Measurements from ENCODE around the gene P2RY2.

The P2RY2 gene

GRCh38 chr11:73218106-73218829 is at the start of gene P2RY2:
P2RY2 (plus strand) TSS chr11:73218281; CDS start chr11:73234160, 15,879 bp downstream.
- H3K27me3 ChIP-seq (ENCODE audit: low read depth, low read length) = no peaks in the 10 kb centered on the region
- H3K4me1 ChIP-seq (ENCODE audit: control insufficient read depth in 1 of 2, insufficient read depth in 2 of 2, low read length in 2 of 2) = peaks cover 0 to 12% of the 10 kb centered on the region in 2 donors
- H3K27ac ChIP-seq (ENCODE audit: low read length) = no peak within 1 kb of the TSS
- no peaks in the 10 kb centered on the region for H3K36me3 ChIP-seq (ENCODE audit: control insufficient read depth in 1 of 2, insufficient read depth in 2 of 2, low read length in 2 of 2)
- H3K4me3 ChIP-seq (ENCODE audit: low read depth in 1 of 2, low read length in 2 of 2) = peak within 1 kb of the TSS; percentile 37 to 62
- H3K9me3 ChIP-seq (ENCODE audit: control insufficient read depth in 1 of 2, low read length in 2 of 2) = no peaks in the 10 kb centered on the region

GRCh38 chr11:73168925-73169579 is 49.0 kb upstream of the P2RY2 start:
- H3K4me1 ChIP-seq (ENCODE audit: control insufficient read depth in 1 of 2, insufficient read depth in 2 of 2, low read length in 2 of 2) = no peaks in the 10 kb centered on the region

GRCh38 chr11:73170140-73170539 is 47.9 kb upstream of the P2RY2 start:
- no peak overlapping the region for H3K27ac ChIP-seq (ENCODE audit: low read length)
- H3K4me3 ChIP-seq (ENCODE audit: low read depth in 1 of 2, low read length in 2 of 2) = no peak overlapping the region
- no peaks in the 10 kb centered on the region for H3K27me3 ChIP-seq (ENCODE audit: low read depth, low read length)
- no peaks in the 10 kb centered on the region for H3K4me1 ChIP-seq (ENCODE audit: control insufficient read depth in 1 of 2, insufficient read depth in 2 of 2, low read length in 2 of 2)
- no peaks in the 10 kb centered on the region for H3K9me3 ChIP-seq (ENCODE audit: control insufficient read depth in 1 of 2, low read length in 2 of 2)
- no peaks in the 10 kb centered on the region for H3K36me3 ChIP-seq (ENCODE audit: control insufficient read depth in 1 of 2, insufficient read depth in 2 of 2, low read length in 2 of 2)

More at GRCh38 chr11:73168925-73169579, 49.0 kb upstream of the P2RY2 start:
- Histone ChIP-seq H3K9me3 (ENCODE audit: control insufficient read depth in 1 of 2, low read length in 2 of 2) (no peaks in the 10 kb centered on the region), H3K4me3 (ENCODE audit: low read depth in 1 of 2, low read length in 2 of 2) (no peak overlapping the region), H3K36me3 (ENCODE audit: control insufficient read depth in 1 of 2, insufficient read depth in 2 of 2, low read length in 2 of 2) (no peaks in the 10 kb centered on the region), H3K27me3 (ENCODE audit: low read depth, low read length) (no peaks in the 10 kb centered on the region), H3K27ac (ENCODE audit: low read length) (no peak overlapping the region)

- Histone ChIP-seq H3K27ac (ENCODE audit: low read length) (no peak overlapping the region), H3K4me1 (ENCODE audit: control insufficient read depth in 1 of 2, insufficient read depth in 2 of 2, low read length in 2 of 2) (peaks cover 0 to 12% of the 10 kb centered on the region in 2 donors), H3K36me3 (ENCODE audit: control insufficient read depth in 1 of 2, insufficient read depth in 2 of 2, low read length in 2 of 2) (no peaks in the 10 kb centered on the region), H3K9me3 (ENCODE audit: control insufficient read depth in 1 of 2, low read length in 2 of 2) (no peaks in the 10 kb centered on the region), H3K4me3 (ENCODE audit: low read depth in 1 of 2, low read length in 2 of 2) (no peak overlapping the region), H3K27me3 (ENCODE audit: low read depth, low read length) (no peaks in the 10 kb centered on the region)
These were observed 46.5 kb upstream of the P2RY2 start for GRCh38 chr11:73171436-73172161.

GRCh38 chr11:73172992-73173656 is 45.0 kb upstream of the P2RY2 start:
- H3K27ac ChIP-seq (ENCODE audit: low read length) = no peak overlapping the region
- H3K4me1 ChIP-seq (ENCODE audit: control insufficient read depth in 1 of 2, insufficient read depth in 2 of 2, low read length in 2 of 2) = peaks cover 6 to 25% of the 10 kb centered on the region in 2 donors
- H3K36me3 ChIP-seq (ENCODE audit: control insufficient read depth in 1 of 2, insufficient read depth in 2 of 2, low read length in 2 of 2) = no peaks in the 10 kb centered on the region
- H3K9me3 ChIP-seq (ENCODE audit: control insufficient read depth in 1 of 2, low read length in 2 of 2) = no peaks in the 10 kb centered on the region
- H3K27me3 ChIP-seq (ENCODE audit: low read depth, low read length) = no peaks in the 10 kb centered on the region
- no peak overlapping the region for H3K4me3 ChIP-seq (ENCODE audit: low read depth in 1 of 2, low read length in 2 of 2)

- Histone ChIP-seq H3K27ac (ENCODE audit: low read length) (no peak overlapping the region), H3K4me3 (ENCODE audit: low read depth in 1 of 2, low read length in 2 of 2) (no peak overlapping the region), H3K4me1 (ENCODE audit: control insufficient read depth in 1 of 2, insufficient read depth in 2 of 2, low read length in 2 of 2) (peaks cover 6 to 25% of the 10 kb centered on the region in 2 donors), H3K36me3 (ENCODE audit: control insufficient read depth in 1 of 2, insufficient read depth in 2 of 2, low read length in 2 of 2) (no peaks in the 10 kb centered on the region), H3K9me3 (ENCODE audit: control insufficient read depth in 1 of 2, low read length in 2 of 2) (no peaks in the 10 kb centered on the region), H3K27me3 (ENCODE audit: low read depth, low read length) (no peaks in the 10 kb centered on the region)
These were observed 44.2 kb upstream of the P2RY2 start for GRCh38 chr11:73173755-73174494.

- H3K4me1 ChIP-seq (ENCODE audit: control insufficient read depth in 1 of 2, insufficient read depth in 2 of 2, low read length in 2 of 2) = peaks cover 6 to 25% of the 10 kb centered on the region in 2 donors
- H3K27me3 ChIP-seq (ENCODE audit: low read depth, low read length) = no peaks in the 10 kb centered on the region
- no peaks in the 10 kb centered on the region for H3K9me3 ChIP-seq (ENCODE audit: control insufficient read depth in 1 of 2, low read length in 2 of 2)
- H3K36me3 ChIP-seq (ENCODE audit: control insufficient read depth in 1 of 2, insufficient read depth in 2 of 2, low read length in 2 of 2) = no peaks in the 10 kb centered on the region
- no peak overlapping the region for H3K4me3 ChIP-seq (ENCODE audit: low read depth in 1 of 2, low read length in 2 of 2)
- no peak overlapping the region for H3K27ac ChIP-seq (ENCODE audit: low read length)
These were observed 43.6 kb upstream of the P2RY2 start for GRCh38 chr11:73174495-73174791.

- Histone ChIP-seq H3K4me1 (ENCODE audit: control insufficient read depth in 1 of 2, insufficient read depth in 2 of 2, low read length in 2 of 2) (peaks cover 6 to 25% of the 10 kb centered on the region in 2 donors), H3K36me3 (ENCODE audit: control insufficient read depth in 1 of 2, insufficient read depth in 2 of 2, low read length in 2 of 2) (no peaks in the 10 kb centered on the region), H3K4me3 (ENCODE audit: low read depth in 1 of 2, low read length in 2 of 2) (no peak overlapping the region), H3K9me3 (ENCODE audit: control insufficient read depth in 1 of 2, low read length in 2 of 2) (no peaks in the 10 kb centered on the region), H3K27me3 (ENCODE audit: low read depth, low read length) (no peaks in the 10 kb centered on the region), H3K27ac (ENCODE audit: low read length) (no peak overlapping the region)
These were observed 42.4 kb upstream of the P2RY2 start for GRCh38 chr11:73175551-73176144.

- H3K27ac ChIP-seq (ENCODE audit: low read length) = no peak overlapping the region
- H3K9me3 ChIP-seq (ENCODE audit: control insufficient read depth in 1 of 2, low read length in 2 of 2) = no peaks in the 10 kb centered on the region
- peaks cover 6 to 25% of the 10 kb centered on the region in 2 donors for H3K4me1 ChIP-seq (ENCODE audit: control insufficient read depth in 1 of 2, insufficient read depth in 2 of 2, low read length in 2 of 2)
- H3K4me3 ChIP-seq (ENCODE audit: low read depth in 1 of 2, low read length in 2 of 2) = no peak overlapping the region
- H3K27me3 ChIP-seq (ENCODE audit: low read depth, low read length) = no peaks in the 10 kb centered on the region
- no peaks in the 10 kb centered on the region for H3K36me3 ChIP-seq (ENCODE audit: control insufficient read depth in 1 of 2, insufficient read depth in 2 of 2, low read length in 2 of 2)
These were observed 41.8 kb upstream of the P2RY2 start for GRCh38 chr11:73176145-73176873.

- peak overlapping the region; percentile 10 for H3K27ac ChIP-seq (ENCODE audit: low read length)
- no peaks in the 10 kb centered on the region for H3K36me3 ChIP-seq (ENCODE audit: control insufficient read depth in 1 of 2, insufficient read depth in 2 of 2, low read length in 2 of 2)
- H3K9me3 ChIP-seq (ENCODE audit: control insufficient read depth in 1 of 2, low read length in 2 of 2) = no peaks in the 10 kb centered on the region
- no peaks in the 10 kb centered on the region for H3K27me3 ChIP-seq (ENCODE audit: low read depth, low read length)
- no peak overlapping the region for H3K4me3 ChIP-seq (ENCODE audit: low read depth in 1 of 2, low read length in 2 of 2)
- H3K4me1 ChIP-seq (ENCODE audit: control insufficient read depth in 1 of 2, insufficient read depth in 2 of 2, low read length in 2 of 2) = peaks cover 6 to 25% of the 10 kb centered on the region in 2 donors
These were observed 41.3 kb upstream of the P2RY2 start for GRCh38 chr11:73176874-73177155.

All from muscle layer of duodenum (tissue), 2 donors.